Measurements from ENCODE around the gene IQSEC1. TPM values are rescaled to one million over a fixed set of nuclear protein-coding genes. Genes with fewer than 3 reads are reported as not detected.

The IQSEC1 gene
- total and polyA plus RNA-seq, 9 of the 15 experiments (the other 6 are each of a cell fraction or from before 2014, with no cell fraction given), result 0.56 to 39.0 (median 6.8) TPM

- CTCF ChIA-PET (ENCODE audit: low intra/inter-chr PET ratio), result no interaction called here
- no peaks in the 10 kb centered on the region for H3K9me3 ChIP-seq (replicated peaks; ENCODE audit: control insufficient read depth, insufficient read depth, low read depth, low read length)
- ATAC-seq (no peak; the same call in 2 of the 3 replicates), DNase-seq (ENCODE audit: extremely low read depth in 1 of 4, low spot score in 3 of 4) (no peak), FAIRE-seq (no peak)
- peaks cover 58 to 74% of the 10 kb centered on the region in 2 experiments for H3K27me3 ChIP-seq (ENCODE audit: control insufficient read depth in 2 of 2, insufficient read depth in 2 of 2, low read length in 2 of 2)
- 2% methylated on average over 14 of the region's 14 CpGs for WGBS (ENCODE audit: insufficient coverage, low coverage, missing lambda C conversion rate)
- in situ Hi-C loops (cut with MboI) (no loop called here), intact Hi-C loops (cut with micrococcal nuclease) (no loop called here)
- POLR2A ChIA-PET, result interaction anchor here (0.7 to 1.2 kb wide), 5 partner anchors 9 to 27 kb away, joined by 3 to 7 read pairs (median 4); no protein-coding TSS in a partner anchor
- no TSS peak for BruUV-seq (replicated peaks)
- no peak overlapping the region for H3K27ac ChIP-seq (ENCODE audit: extremely low read depth, low read depth, low read length)
- no peaks in the 10 kb centered on the region for H3K9me1 ChIP-seq (ENCODE audit: control insufficient read depth, insufficient read depth, low read length)
- peaks cover 0 to 8% of the 10 kb centered on the region in 2 experiments; a peak in 1 of 5 replicates for H3K4me1 ChIP-seq (replicated peaks in 1 of 2; ENCODE audit: control insufficient read depth in 2 of 2, insufficient read depth in 2 of 2, low read length in 2 of 2)
- H2AFZ ChIP-seq (ENCODE audit: low read depth, low read length), result no peak overlapping the region
- peaks cover 18% of the 10 kb centered on the region for H4K20me1 ChIP-seq (replicated peaks; ENCODE audit: control insufficient read depth, insufficient read depth, low read length)
- no peak overlapping the region for H3K4me2 ChIP-seq (ENCODE audit: insufficient read depth, low read length)
- no peak overlapping the region for H3K9ac ChIP-seq (ENCODE audit: insufficient read depth in 1 of 2, low read depth in 2 of 2, low read length in 2 of 2)
- H3K4me3 ChIP-seq, result no peak overlapping the region
- no peaks in the 10 kb centered on the region for H3K36me3 ChIP-seq (ENCODE audit: control insufficient read depth, insufficient read depth, low read length)
- no peaks in the 10 kb centered on the region for H3K79me2 ChIP-seq (ENCODE audit: control insufficient read depth, insufficient read depth, low read length)
- TF ChIP-seq ZBTB11 (CRISPR knock-in tag; IDR thresholded peaks at IDR 0.05) (no peak), GMEB1 (CRISPR knock-in tag; IDR thresholded peaks at IDR 0.05) (no peak), MAFK (IDR thresholded peaks at IDR 0.05; ENCODE audit: low read length) (no peak), CBX8 (IDR thresholded peaks at IDR 0.05; ENCODE audit: borderline replicate concordance, extremely low read depth, low read depth, low read length, poor library complexity, severe bottlenecking) (no peak), SIN3B (IDR thresholded peaks at IDR 0.05; ENCODE audit: low read depth) (no peak), YBX1 (IDR thresholded peaks at IDR 0.05) (no peak), SIRT6 (IDR thresholded peaks at IDR 0.05; ENCODE audit: low read depth, low read length) (no peak), ZNF175 (CRISPR knock-in tag; IDR thresholded peaks at IDR 0.05; ENCODE audit: low read depth) (no peak), EZH2 (IDR thresholded peaks at IDR 0.05; ENCODE audit: borderline replicate concordance, low read depth, low read length) (no peak), TRIM25 (IDR thresholded peaks at IDR 0.05; ENCODE audit: borderline replicate concordance) (no peak), ZNF347 (CRISPR knock-in tag; IDR thresholded peaks at IDR 0.05; ENCODE audit: low read depth) (no peak), CREB1 (IDR thresholded peaks at IDR 0.05) (no peak), CREB1 (CRISPR knock-in tag; IDR thresholded peaks at IDR 0.05) (no peak), FOXK2 (conservative IDR thresholded peaks at IDR 0.05 in 1 of 2, IDR thresholded peaks at IDR 0.05 in 1 of 2; ENCODE audit: low read depth in 2 of 2) (no peak)
Observed at GRCh38 chr3:13114811-13115575, 41.8 kb upstream of the IQSEC1 start.
